ENCODE data around the gene PPOX.

DNA sequence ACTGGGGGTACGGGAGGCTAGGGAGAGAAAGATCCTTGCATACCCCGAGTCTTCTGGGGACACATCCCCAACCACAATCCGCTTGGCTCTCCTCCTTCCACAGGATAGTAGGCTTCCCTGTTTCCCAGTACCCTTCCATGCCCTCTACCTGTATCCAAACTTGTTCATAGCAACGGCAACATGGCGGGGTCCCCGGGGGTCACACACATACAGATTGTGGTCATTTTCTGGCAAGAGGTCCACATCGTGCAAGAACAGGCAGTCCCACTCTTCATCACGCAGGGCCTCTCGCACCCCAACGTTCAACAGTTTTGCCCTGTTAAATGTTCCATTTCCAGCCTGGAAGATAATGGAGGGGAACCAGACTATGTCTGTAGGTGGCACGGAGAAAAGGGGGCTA, 7.5 kb downstream of the PPOX start:
- TF ChIP-seq, protein P1, sequence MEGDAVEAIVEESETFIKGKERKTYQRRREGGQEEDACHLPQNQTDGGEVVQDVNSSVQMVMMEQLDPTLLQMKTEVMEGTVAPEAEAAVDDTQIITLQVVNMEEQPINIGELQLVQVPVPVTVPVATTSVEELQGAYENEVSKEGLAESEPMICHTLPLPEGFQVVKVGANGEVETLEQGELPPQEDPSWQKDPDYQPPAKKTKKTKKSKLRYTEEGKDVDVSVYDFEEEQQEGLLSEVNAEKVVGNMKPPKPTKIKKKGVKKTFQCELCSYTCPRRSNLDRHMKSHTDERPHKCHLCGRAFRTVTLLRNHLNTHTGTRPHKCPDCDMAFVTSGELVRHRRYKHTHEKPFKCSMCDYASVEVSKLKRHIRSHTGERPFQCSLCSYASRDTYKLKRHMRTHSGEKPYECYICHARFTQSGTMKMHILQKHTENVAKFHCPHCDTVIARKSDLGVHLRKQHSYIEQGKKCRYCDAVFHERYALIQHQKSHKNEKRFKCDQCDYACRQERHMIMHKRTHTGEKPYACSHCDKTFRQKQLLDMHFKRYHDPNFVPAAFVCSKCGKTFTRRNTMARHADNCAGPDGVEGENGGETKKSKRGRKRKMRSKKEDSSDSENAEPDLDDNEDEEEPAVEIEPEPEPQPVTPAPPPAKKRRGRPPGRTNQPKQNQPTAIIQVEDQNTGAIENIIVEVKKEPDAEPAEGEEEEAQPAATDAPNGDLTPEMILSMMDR (IDR thresholded peaks at IDR 0.05; ENCODE audit: low read depth, low read length, poor library complexity, severe bottlenecking), result no peak
- no peak for TF ChIP-seq EZH2phosphoT487 (IDR thresholded peaks at IDR 0.05; ENCODE audit: borderline replicate concordance, low read length)

Data from DOHH2 (cell line).